ENCODE measurements around the gene SERPINA12. TPM values are rescaled to one million over a fixed set of nuclear protein-coding genes. Genes with fewer than 3 reads are reported as not detected.

The SERPINA12 gene
- total and polyA plus RNA-seq, 2 of the 13 experiments (the other 11 are each of a cell fraction or from before 2014, with no cell fraction given): 0.08 TPM; not detected in 1

- ChIA-PET POLR2A (no interaction called here), CTCF (ENCODE audit: low intra/inter-chr PET ratio, low total read pairs) (no interaction called here)
- no peak overlapping the region for H3K9ac ChIP-seq (ENCODE audit: insufficient read depth, low read depth, low read length)
- intact Hi-C loops (cut with micrococcal nuclease; ENCODE audit: unreplicated experiment): no loop called here
- FAIRE-seq (no peak), ATAC-seq (no peak), DNase-seq (ENCODE audit: low spot score) (no peak)
- H3K4me1 ChIP-seq (ENCODE audit: insufficient read depth, low read length): peaks cover 67% of the 10 kb centered on the region
- no peaks in the 10 kb centered on the region for H3K36me3 ChIP-seq (replicated peaks in 1 of 2; ENCODE audit: control insufficient read depth in 1 of 2, insufficient read depth in 2 of 2, low read length in 2 of 2)
- H3K4me3 ChIP-seq (replicated peaks in 1 of 3; ENCODE audit: insufficient read depth in 1 of 3, low read depth in 2 of 3, low read length in 3 of 3): no peak overlapping the region
- no peaks in the 10 kb centered on the region for H4K20me1 ChIP-seq (ENCODE audit: insufficient read depth, low read length)
- 83% methylated on average over 7 of the region's 7 CpGs for WGBS (ENCODE audit: low lambda C conversion rate)
- no peak overlapping the region for H2AFZ ChIP-seq (ENCODE audit: low read length)
- in situ Hi-C loops (cut with HindIII; ENCODE audit: extremely low pct_ligation_motif_present, low pct_unique_long_range_greater_than_20kb): no loop called here
- H3K79me2 ChIP-seq (ENCODE audit: insufficient read depth, low read length): no peaks in the 10 kb centered on the region
- peaks cover 21% of the 10 kb centered on the region for H3K9me3 ChIP-seq (ENCODE audit: low read length)
- H3K27me3 ChIP-seq (ENCODE audit: control insufficient read depth in 1 of 2, insufficient read depth in 2 of 2, low read length in 2 of 2): no peaks in the 10 kb centered on the region
- no peak overlapping the region for H3K4me2 ChIP-seq (ENCODE audit: low read depth, low read length)
- no peak for TF ChIP-seq ZNF724P (CRISPR knock-in tag; IDR thresholded peaks at IDR 0.05; ENCODE audit: borderline replicate concordance)
- no peak for TF ChIP-seq PREB (CRISPR knock-in tag; IDR thresholded peaks at IDR 0.05)
- TF ChIP-seq ZFP82 (CRISPR knock-in tag; IDR thresholded peaks at IDR 0.05; ENCODE audit: borderline replicate concordance): no peak
- TF ChIP-seq SIX4 (CRISPR knock-in tag; IDR thresholded peaks at IDR 0.05): no peak
- TF ChIP-seq ZNF235 (CRISPR knock-in tag; IDR thresholded peaks at IDR 0.05; ENCODE audit: borderline replicate concordance): no peak
- no peak for TF ChIP-seq EED (CRISPR knock-in tag; IDR thresholded peaks at IDR 0.05)
- no peak for TF ChIP-seq TOPORS (CRISPR knock-in tag; IDR thresholded peaks at IDR 0.05)
- TF ChIP-seq GMEB2 (CRISPR knock-in tag; IDR thresholded peaks at IDR 0.05; ENCODE audit: low read depth): no peak
- TF ChIP-seq JUNB (CRISPR knock-in tag; IDR thresholded peaks at IDR 0.05; ENCODE audit: borderline replicate concordance): no peak
- no peak for TF ChIP-seq KDM5B (CRISPR knock-in tag; IDR thresholded peaks at IDR 0.05; ENCODE audit: borderline replicate concordance)
- no peak for TF ChIP-seq TFDP2 (CRISPR knock-in tag; IDR thresholded peaks at IDR 0.05)
- TF ChIP-seq ZNF317 (CRISPR knock-in tag; IDR thresholded peaks at IDR 0.05): no peak
- no peak for TF ChIP-seq ETS1 (CRISPR knock-in tag; IDR thresholded peaks at IDR 0.05)
- TF ChIP-seq AKAP8 (CRISPR knock-in tag; IDR thresholded peaks at IDR 0.05): no peak
- TF ChIP-seq ZNF3 (CRISPR knock-in tag; IDR thresholded peaks at IDR 0.05): no peak
- BruUV-seq (replicated peaks): no TSS peak
- H3K27ac ChIP-seq (ENCODE audit: extremely low read length, insufficient read depth, low read length): no peak overlapping the region
Observed at GRCh38 chr14:94474581-94475031, 34.7 kb downstream of the SERPINA12 start.

Data from HepG2 (cell line).